GM08714 (cell line): ENCODE data around the gene CFHR1.

Experiments
- H3K4me3 ChIP-seq: fragments of 200-500 bp; sonication (Bioruptor generic); 2 replicates; pipeline ENCODE4 v1.5.1; 2014; ENCODE audit warnings: mild to moderate bottlenecking, low read length, inconsistent platforms
- ZNF274 ChIP-seq: IDR thresholded peaks from 2 replicates; pipeline ENCODE4 v1.6.1; 2012; ENCODE audit warnings: mild to moderate bottlenecking, low read depth, low read length

CFHR1 gene

DNA sequence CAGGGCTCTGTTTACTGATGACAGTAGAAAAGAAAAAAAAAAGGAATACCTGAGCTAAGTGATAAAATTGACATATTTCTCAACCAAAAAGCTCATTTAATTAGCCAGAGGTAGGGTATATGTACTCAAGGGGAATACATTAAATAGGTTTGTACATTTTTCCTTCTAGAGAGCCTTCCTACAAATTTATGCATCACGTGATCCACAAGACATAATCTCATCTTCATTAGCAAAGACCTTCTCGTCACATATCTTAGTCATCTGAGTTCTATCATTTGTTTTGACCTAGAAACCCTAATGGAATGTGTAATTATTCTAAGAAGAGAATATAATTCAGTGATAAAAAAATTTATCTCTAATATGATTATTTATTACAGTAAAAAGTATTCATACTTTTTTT is 37.7 kb downstream of the CFHR1 start:
- H3K4me3 ChIP-seq: no peak overlapping the region
- TF ChIP-seq ZNF274: no peak

DNA sequence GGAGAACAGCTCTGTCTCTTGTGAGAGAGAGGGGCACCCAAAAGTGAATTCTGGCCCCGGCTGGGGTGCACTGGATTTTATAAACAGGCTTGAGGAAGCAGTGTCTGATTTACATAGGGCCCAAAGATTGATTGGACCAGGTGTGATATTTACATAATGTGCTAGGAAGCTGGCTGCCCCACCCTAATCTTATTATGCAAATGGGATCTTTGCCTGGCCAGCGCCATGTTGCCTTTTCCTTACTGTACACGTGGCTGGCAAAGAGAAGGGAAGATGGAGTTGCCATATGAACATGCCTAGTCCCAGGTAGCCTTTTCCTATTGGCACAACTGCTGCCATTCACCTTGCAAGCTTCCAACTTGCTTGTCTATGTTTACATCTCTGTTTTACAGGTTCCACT is 39.3 kb downstream of the CFHR1 start:
- H3K4me3 ChIP-seq: no peak overlapping the region
- TF ChIP-seq ZNF274: no peak

DNA sequence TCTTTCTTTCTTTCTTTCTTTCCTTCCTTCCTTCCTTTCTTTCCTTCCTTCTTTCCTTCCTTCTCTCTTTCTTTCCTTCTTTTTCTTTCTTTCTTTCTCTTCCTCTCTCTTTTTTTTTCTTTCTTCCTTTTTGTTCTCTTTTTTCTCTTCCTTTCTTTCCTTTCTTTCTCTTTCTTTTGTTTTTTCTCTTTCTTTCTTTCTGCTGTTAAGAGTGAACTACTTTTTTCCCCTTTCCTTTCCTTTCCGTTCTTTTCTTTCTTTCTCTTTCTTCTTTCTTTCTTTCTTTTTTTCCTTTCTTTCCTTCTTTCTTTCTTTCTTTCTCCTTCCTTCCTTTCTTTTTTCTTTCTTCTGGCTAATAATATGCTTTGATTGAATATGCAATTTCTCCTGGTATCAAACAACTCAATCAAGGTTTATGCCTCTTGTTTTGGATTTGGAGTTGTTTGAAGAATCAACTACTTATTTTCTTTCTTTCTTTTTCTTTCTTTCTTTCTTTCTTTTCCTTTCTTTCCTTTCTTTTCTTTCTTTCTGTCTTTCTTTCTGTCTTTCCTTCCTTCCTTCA is 40.9 kb downstream of the CFHR1 start:
- TF ChIP-seq ZNF274: no peak
- no peak overlapping the region for H3K4me3 ChIP-seq

DNA sequence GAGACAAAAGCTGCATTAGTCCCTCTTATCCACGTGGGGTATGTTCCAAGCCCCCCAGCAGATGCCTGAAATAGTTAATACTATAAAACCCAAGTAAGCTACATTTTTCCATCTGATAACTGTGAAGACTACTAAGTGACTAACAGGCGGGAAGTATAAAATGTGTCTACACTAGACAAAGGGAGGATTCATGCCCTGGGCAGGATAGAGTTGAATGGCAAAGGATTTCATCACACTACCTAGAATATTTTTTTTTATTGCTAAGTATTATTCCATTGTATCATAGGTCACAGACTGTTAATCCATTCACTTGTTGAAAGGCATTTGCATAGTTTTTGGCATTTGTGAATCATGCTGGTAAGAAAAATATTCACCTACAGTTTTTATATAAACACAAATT is 41.9 kb downstream of the CFHR1 start:
- H3K4me3 ChIP-seq: no peak overlapping the region
- TF ChIP-seq ZNF274: no peak

DNA sequence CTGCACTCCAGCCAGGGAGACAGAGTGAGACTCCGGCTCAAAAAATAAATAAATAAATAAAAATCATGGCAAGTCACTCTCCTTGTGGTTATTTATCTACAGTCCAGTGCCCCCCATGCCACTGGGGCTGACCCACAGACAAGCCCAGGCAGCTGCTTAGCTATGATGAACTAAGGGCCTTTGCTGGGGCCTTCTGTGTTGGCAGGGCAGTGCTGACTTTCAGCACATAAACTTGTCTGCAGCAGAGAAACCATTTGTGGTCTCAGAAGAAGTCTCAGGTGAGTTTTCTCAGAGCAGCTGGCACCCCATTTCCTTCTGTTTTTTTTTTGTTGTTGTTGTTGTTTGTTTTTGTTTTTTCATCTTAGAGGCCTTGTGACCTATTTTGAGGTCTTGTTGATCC is 47.4 kb downstream of the CFHR1 start:
- TF ChIP-seq ZNF274: no peak
- H3K4me3 ChIP-seq: no peak overlapping the region

DNA sequence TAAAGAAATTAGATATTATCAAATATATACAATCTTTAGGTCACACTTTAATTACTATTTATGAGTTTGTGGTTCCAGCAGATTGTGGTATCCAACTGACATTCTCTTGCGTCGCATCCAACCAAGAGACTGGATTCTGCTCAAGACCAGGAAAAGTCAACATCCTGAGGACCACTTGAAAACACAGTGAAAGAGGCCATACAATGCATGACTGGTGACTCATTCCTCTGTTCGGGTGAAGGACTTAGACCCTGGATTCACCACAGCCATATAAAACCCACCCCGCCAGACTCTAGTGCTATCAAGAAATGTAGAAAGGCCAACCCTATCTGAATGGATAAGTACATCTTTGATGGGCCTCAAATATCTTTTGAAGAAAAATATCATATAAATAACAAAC is 53.9 kb downstream of the CFHR1 start:
- H3K4me3 ChIP-seq: no peak overlapping the region
- TF ChIP-seq ZNF274: no peak

DNA sequence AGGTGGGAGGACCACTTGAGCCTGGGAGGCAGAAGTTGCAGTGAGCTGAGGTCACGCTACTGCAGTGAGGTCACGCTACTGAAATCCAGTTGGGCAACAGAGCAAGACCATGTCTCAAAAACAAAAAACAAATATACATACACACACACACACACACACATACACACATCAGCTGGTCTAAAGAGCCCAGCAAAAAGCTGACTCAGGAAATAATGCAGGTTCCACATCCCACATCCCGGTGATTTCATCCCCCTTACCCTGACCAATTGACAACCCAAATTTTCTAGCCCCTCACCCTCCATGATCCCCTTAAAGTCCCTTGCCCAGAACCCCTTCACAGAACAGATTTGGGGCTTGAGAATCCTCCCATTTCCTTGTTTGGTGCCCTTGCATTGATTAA is 56.4 kb downstream of the CFHR1 start:
- no peak for TF ChIP-seq ZNF274
- no peak overlapping the region for H3K4me3 ChIP-seq

DNA sequence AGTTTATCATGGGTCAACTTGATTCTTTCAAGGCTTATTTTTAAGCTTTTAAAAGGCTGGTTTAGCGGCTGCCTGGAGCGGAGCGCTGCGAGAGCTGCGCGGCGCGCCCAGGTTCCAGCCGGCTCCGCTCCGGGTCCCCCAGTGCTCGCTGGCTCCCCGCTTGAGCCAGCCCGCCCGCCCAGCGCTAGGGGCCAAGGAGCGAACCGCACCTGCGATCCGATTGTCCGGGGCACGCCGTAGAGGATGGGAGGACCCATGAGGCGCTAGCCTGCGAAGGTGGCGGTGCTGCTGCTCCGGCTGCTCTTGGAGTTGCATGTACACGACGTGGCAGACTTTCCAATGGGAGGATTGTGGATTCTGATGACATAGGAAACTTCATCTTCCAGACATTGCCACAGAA is 58.4 kb downstream of the CFHR1 start:
- no peak overlapping the region for H3K4me3 ChIP-seq
- TF ChIP-seq ZNF274: no peak
